Right lobe of liver (tissue), 6 donors: ENCODE results near the gene SH3RF3. TPM values are rescaled to one million over a fixed set of nuclear protein-coding genes. Genes with fewer than 3 reads are reported as not detected.

ENCODE experiments used
- ATAC-seq, 4 donors: fragments of 200-7000 bp; cut with Tn5 transposase; one replicate each; pipeline ENCODE4 v1.9.1; 2020; ENCODE audit warnings: mild to moderate bottlenecking in 4 of 4, moderate library complexity in 4 of 4
- DNase-seq, 3 donors: peaks; one replicate each; pipeline ENCODE4 v3.0.0-alpha.2; 2020
- H3K27ac ChIP-seq, 3 donors: fragments of 200-600 bp; one replicate each; pipeline ENCODE4 v1.8.0; 2022
- H3K27me3 ChIP-seq, 2 donors: fragments of 200-600 bp; one replicate each; pipeline ENCODE4 v1.8.0; 2022
- H3K36me3 ChIP-seq, 4 donors: fragments of 200-600 bp; sonication (generic) in 1 of 4; one replicate each; pipeline versions ENCODE4 v1.5.1 to v1.8.0; 2017 to 2022; ENCODE audit warnings: control low read depth in 1 of 4
- H3K4me1 ChIP-seq, 4 donors: fragments of 200-600 bp; sonication (generic) in 1 of 4; one replicate each; pipeline versions ENCODE4 v1.5.1 to v1.8.0; 2017 to 2022; ENCODE audit warnings: control low read depth in 1 of 4
- H3K4me3 ChIP-seq, 3 donors: fragments of 200-600 bp; one replicate each; pipeline ENCODE4 v1.8.0; 2022
- H3K9me3 ChIP-seq, 4 donors: fragments of 200-600 bp; sonication (generic) in 1 of 4; one replicate each; pipeline versions ENCODE4 v1.5.1 to v1.8.0; 2017 to 2022; ENCODE audit warnings: control low read depth in 1 of 4
- POLR2A ChIP-seq: fragments of 450-650 bp; IDR thresholded peaks from one replicate; pipeline ENCODE4 v1.6.1; 2017; ENCODE audit warnings: antibody characterized with exemption, mild to moderate bottlenecking
- WGBS: methylation state at CpG from one replicate; pipeline ENCODE4 v1.1.6; 2018; ENCODE audit warnings: low coverage, low lambda C conversion rate; ENCODE audit not compliant: insufficient coverage; ENCODE audit errors: missing lambda C conversion rate; 5-methylcytosine and 5-hydroxymethylcytosine counted together
- intact Hi-C, 2 donors: fragments of 100-400 bp; cut with DNase I; formaldehyde crosslinking; loops; one replicate each; pipeline versions ENCODE4 v1.11.2 to v1.14.1; 2022
- total RNA-seq, 6 experiments: library from RNA; depleted of rRNA in 2 of 6; stranded (reverse); fragments of >200 nt in 2 of 6; fragmentation: NEBNext Ultra II Directional in 3 of 6; extraction: Animal tissue kit (Norgen Biotek cat#: 25700) in 3 of 6; gene quantifications; one replicate each; pipeline versions ENCODE4 v1.1.0 to v1.2.4, GENCODE V29; 2016 to 2023
- TF ChIP-seq, protein P1 (sequence below), 4 donors: fragments of 200-600 bp in 3 of 4; fragments of 450-650 bp in 1 of 4; IDR thresholded peaks; one replicate each; pipeline versions ENCODE4 v1.5.1 to v1.8.0; 2016 to 2022; ENCODE audit warnings: antibody characterized with exemption in 4 of 4, mild to moderate bottlenecking in 2 of 4
- donor health status: DM: no; HTN: yes; CAD: no.
- donor health status: DM: no; HTN: no; CAD: no.
- donor health status: DM: no; HTN: no; CAD: no.
- donor health status: DM: no; HTN: yes; CAD: no.
- donor health status: DM: no; HTN: yes; CAD: no.

Gene SH3RF3
- total RNA-seq, 6 experiments from 2014 or later: 0.68 to 1.6 (median 1.2) TPM

DNA sequence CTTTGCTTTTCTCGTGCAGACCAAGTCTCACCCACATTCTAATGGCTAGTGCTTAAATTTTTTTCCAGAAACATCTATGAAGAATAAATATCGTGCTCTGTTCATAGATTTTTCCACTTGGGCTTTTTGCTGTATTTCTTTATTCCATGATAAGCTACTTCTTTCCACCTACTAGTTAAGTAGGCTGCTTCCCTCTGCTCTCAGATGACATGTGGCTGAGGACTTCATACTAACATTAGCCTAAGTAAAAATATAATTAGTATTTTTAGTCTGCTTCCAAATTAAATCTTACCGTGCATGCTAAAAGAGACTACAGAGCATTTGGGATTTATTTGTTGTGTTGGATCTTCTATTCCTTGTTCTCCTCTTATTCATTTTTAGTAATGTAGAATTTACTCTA lies 102.4 kb downstream of the SH3RF3 start:
- Histone ChIP-seq H3K36me3 (no peaks in the 10 kb centered on the region), H3K4me3 (no peak overlapping the region), H3K27me3 (no peaks in the 10 kb centered on the region), H3K9me3 (no peaks in the 10 kb centered on the region), H3K4me1 (peaks cover 0 to 3% (median 0%) of the 10 kb centered on the region in 4 donors), H3K27ac (peak overlapping the region in 1 of 3 donors; percentile 16)
- ATAC-seq: no peak
- no peak for DNase-seq
- no peak for TF ChIP-seq POLR2A
- TF ChIP-seq, protein P1, sequence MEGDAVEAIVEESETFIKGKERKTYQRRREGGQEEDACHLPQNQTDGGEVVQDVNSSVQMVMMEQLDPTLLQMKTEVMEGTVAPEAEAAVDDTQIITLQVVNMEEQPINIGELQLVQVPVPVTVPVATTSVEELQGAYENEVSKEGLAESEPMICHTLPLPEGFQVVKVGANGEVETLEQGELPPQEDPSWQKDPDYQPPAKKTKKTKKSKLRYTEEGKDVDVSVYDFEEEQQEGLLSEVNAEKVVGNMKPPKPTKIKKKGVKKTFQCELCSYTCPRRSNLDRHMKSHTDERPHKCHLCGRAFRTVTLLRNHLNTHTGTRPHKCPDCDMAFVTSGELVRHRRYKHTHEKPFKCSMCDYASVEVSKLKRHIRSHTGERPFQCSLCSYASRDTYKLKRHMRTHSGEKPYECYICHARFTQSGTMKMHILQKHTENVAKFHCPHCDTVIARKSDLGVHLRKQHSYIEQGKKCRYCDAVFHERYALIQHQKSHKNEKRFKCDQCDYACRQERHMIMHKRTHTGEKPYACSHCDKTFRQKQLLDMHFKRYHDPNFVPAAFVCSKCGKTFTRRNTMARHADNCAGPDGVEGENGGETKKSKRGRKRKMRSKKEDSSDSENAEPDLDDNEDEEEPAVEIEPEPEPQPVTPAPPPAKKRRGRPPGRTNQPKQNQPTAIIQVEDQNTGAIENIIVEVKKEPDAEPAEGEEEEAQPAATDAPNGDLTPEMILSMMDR (IDR thresholded peaks at IDR 0.05): no peak
- intact Hi-C loops: no loop called here
- WGBS: 49% methylated on average over 3 of the region's 3 CpGs

- no peak overlapping the region for H3K4me3 ChIP-seq
- H3K27ac ChIP-seq: no peak overlapping the region
- H3K4me1 ChIP-seq: no peaks in the 10 kb centered on the region
- WGBS: 69% methylated on average over 7 of the region's 7 CpGs
- intact Hi-C loops: no loop called here
- no peak for TF ChIP-seq POLR2A
- TF ChIP-seq, protein P1 (IDR thresholded peaks at IDR 0.05): no peak
- DNase-seq (no peak), ATAC-seq (no peak)
- no peaks in the 10 kb centered on the region for H3K36me3 ChIP-seq
- no peaks in the 10 kb centered on the region for H3K27me3 ChIP-seq
- no peaks in the 10 kb centered on the region for H3K9me3 ChIP-seq
Measured at GRCh38 chr2:109231996-109232705, 103.1 kb downstream of the SH3RF3 start.

DNA sequence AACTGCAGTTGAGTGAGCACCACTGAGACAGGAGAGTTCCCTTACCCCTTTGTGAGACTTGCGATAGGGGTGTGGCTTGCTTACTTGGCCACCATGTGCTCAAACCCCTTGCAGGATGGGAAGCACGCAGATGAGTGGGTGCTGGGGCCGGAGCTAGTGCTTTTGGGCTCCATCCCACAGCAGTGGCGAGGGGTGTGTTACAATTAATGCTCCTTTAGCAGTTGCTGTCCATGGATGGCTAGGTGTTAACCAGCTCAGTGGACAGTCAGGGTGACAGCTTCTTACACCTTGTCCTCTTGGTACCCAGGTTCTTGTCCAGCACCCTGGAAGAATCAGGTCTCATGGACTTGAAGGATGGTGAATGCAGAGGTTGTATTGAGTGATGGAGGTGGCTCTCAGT lies 103.9 kb downstream of the SH3RF3 start:
- Histone ChIP-seq H3K27me3 (no peaks in the 10 kb centered on the region), H3K9me3 (no peaks in the 10 kb centered on the region), H3K36me3 (no peaks in the 10 kb centered on the region), H3K4me3 (no peak overlapping the region), H3K4me1 (no peaks in the 10 kb centered on the region), H3K27ac (no peak overlapping the region)
- ATAC-seq (no peak), DNase-seq (no peak)
- whole genome bisulfite sequencing: no CpG with 5 or more reads among the region's 4 CpGs
- intact Hi-C loops: no loop called here
- no peak for TF ChIP-seq POLR2A
- TF ChIP-seq, protein P1 (IDR thresholded peaks at IDR 0.05): no peak

GRCh38 chr2:109233643-109234042 lies 104.6 kb downstream of the SH3RF3 start:
- no peaks in the 10 kb centered on the region for H3K4me1 ChIP-seq
- intact Hi-C loops: no loop called here

More at GRCh38 chr2:109233643-109234042, 104.6 kb downstream of the SH3RF3 start:
- no peak for TF ChIP-seq POLR2A
- TF ChIP-seq, protein P1 (IDR thresholded peaks at IDR 0.05): no peak
- Histone ChIP-seq H3K9me3 (no peaks in the 10 kb centered on the region), H3K27me3 (no peaks in the 10 kb centered on the region), H3K4me3 (no peak overlapping the region), H3K36me3 (no peaks in the 10 kb centered on the region), H3K27ac (no peak overlapping the region)
- DNase-seq (no peak), ATAC-seq (no peak)
- 77% methylated on average over 3 of the region's 4 CpGs for WGBS
